Esophagus (tissue), 2 donors: ENCODE results near the gene TTF1. TPM values are rescaled to one million over a fixed set of nuclear protein-coding genes. Genes with fewer than 3 reads are reported as not detected.

ENCODE experiments used
- H3K27ac ChIP-seq, 2 donors: one replicate each; pipeline ENCODE4 v1.5.1; 2013; ENCODE audit warnings: low read depth in 2 of 2, mild to moderate bottlenecking in 2 of 2, inconsistent platforms in 1 of 2, low read length in 1 of 2, moderate library complexity in 1 of 2
- H3K27me3 ChIP-seq, 2 donors: one replicate each; pipeline ENCODE4 v1.6.1; 2013; ENCODE audit warnings: low read length in 2 of 2, control low read depth in 1 of 2, mild to moderate bottlenecking in 1 of 2; ENCODE audit not compliant: insufficient read depth in 2 of 2, control insufficient read depth in 1 of 2
- H3K36me3 ChIP-seq, 2 donors: one replicate each; pipeline ENCODE4 v1.6.1; 2013; ENCODE audit warnings: low read length in 1 of 2; ENCODE audit not compliant: control insufficient read depth in 2 of 2, insufficient read depth in 2 of 2
- H3K4me1 ChIP-seq, 2 donors: one replicate each; pipeline ENCODE4 v1.6.1; 2013; ENCODE audit warnings: low read length in 1 of 2; ENCODE audit not compliant: control insufficient read depth in 2 of 2, insufficient read depth in 2 of 2
- H3K4me3 ChIP-seq, 2 donors: one replicate each; pipeline ENCODE4 v1.5.1; 2013; ENCODE audit warnings: low read length in 2 of 2, mild to moderate bottlenecking in 2 of 2, low read depth in 1 of 2, moderate library complexity in 1 of 2
- H3K9me3 ChIP-seq, 2 donors: one replicate each; pipeline ENCODE4 v1.6.1; 2013; ENCODE audit warnings: mild to moderate bottlenecking in 2 of 2, low read depth in 1 of 2, low read length in 1 of 2, moderate library complexity in 1 of 2; ENCODE audit not compliant: control insufficient read depth in 2 of 2, insufficient read depth in 1 of 2
- WGBS, 2 donors: extraction: QIAGEN DNeasy Blood & Tissue Kit; methylation state at CpG; one replicate each; pipeline ENCODE4 v1.1.7; 2013; 5-methylcytosine and 5-hydroxymethylcytosine counted together
- polyA plus RNA-seq, 2 donors: library from polyadenylated mRNA; stranded (reverse); fragments of 200-250 nt; gene quantifications; one replicate each; pipeline ENCODE4 v1.2.3, GENCODE V29; 2013
- donor health status: healthy with polysubstance abuse.
- donor health status: Bipolar disorder and iron deficiency.

Gene TTF1, protein sequence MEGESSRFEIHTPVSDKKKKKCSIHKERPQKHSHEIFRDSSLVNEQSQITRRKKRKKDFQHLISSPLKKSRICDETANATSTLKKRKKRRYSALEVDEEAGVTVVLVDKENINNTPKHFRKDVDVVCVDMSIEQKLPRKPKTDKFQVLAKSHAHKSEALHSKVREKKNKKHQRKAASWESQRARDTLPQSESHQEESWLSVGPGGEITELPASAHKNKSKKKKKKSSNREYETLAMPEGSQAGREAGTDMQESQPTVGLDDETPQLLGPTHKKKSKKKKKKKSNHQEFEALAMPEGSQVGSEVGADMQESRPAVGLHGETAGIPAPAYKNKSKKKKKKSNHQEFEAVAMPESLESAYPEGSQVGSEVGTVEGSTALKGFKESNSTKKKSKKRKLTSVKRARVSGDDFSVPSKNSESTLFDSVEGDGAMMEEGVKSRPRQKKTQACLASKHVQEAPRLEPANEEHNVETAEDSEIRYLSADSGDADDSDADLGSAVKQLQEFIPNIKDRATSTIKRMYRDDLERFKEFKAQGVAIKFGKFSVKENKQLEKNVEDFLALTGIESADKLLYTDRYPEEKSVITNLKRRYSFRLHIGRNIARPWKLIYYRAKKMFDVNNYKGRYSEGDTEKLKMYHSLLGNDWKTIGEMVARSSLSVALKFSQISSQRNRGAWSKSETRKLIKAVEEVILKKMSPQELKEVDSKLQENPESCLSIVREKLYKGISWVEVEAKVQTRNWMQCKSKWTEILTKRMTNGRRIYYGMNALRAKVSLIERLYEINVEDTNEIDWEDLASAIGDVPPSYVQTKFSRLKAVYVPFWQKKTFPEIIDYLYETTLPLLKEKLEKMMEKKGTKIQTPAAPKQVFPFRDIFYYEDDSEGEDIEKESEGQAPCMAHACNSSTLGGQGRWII
- 10 to 100 TPM in 1 of 2 donors, 1 to 10 TPM in 1; 9.2 to 11.1 TPM for polyA plus RNA-seq

DNA sequence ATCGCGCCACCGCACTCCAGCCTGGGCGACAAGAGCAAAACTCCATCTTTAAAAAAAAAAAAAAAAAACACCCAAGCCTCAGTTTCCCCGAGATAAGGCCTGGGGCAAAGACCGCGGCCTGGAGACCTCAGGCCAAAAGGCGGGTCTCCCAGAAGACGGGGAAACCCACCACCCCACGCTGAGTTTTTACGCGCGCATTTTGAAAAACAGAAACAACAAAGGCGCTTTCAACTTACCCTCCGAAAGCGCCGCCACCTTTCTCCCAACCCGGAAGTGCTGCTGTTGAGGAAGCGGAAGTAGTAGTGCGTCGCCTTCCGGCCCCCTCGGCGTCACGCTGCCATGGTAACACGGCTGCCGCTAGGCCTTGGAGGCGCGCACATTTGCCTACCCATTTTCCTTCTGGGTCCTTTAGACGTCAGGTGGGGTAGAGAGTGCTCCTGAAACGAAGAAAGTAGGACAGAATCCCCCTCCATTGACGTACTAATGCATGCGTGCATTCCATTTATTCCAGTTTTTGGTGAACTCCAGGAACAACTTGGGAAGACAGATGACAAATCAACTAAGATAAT, at the start of gene TTF1:
TSS of gene TTF1 (minus strand) at position 287 of the 569 bp plus-strand sequence. CDS start 4,019 bp downstream, outside the sequence.
- peaks cover 0 to 4% of the 10 kb centered on the region in 2 donors for H3K36me3 ChIP-seq
- 1 to 2% methylated on average over 32 to 33 of the region's 33 CpGs for WGBS, 2 donors
- no peaks in the 10 kb centered on the region for H3K27me3 ChIP-seq
- H3K9me3 ChIP-seq = no peaks in the 10 kb centered on the region
- peak within 1 kb of the TSS; percentile 63 to 78 for H3K4me3 ChIP-seq
- H3K27ac ChIP-seq = no peak within 1 kb of the TSS
- peaks cover 6 to 15% of the 10 kb centered on the region in 2 donors for H3K4me1 ChIP-seq

DNA sequence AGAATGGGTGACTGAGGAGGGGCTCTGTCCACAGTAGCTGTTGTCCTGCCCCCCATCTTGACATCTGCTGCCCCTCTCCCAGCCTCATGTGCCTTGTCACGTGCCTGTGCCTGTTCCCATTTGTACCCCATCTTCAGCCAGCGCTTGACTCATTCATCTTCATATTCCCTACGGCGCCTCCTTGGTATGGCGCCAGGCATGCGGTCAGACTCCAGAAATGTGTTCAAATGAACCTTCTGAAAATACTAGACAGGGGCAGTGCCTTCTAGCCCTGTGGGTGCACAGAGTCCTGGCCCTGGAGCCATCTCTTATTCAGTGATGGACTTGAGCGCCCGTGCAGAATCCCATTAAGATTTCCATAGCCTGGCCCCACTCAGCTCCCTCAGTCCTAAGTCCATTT, 49.6 kb upstream of the TTF1 start:
- H3K36me3 ChIP-seq = no peaks in the 10 kb centered on the region
- H3K27ac ChIP-seq = no peak overlapping the region
- H3K27me3 ChIP-seq = peaks cover 0 to 6% of the 10 kb centered on the region in 2 donors
- WGBS, 2 donors = 60 to 76% methylated on average over 8 of the region's 8 CpGs
- no peak overlapping the region for H3K4me3 ChIP-seq
- H3K9me3 ChIP-seq = no peaks in the 10 kb centered on the region
- no peaks in the 10 kb centered on the region for H3K4me1 ChIP-seq

GRCh38 chr9:132451276-132451675, 44.6 kb upstream of the TTF1 start:
- 75 to 77% methylated on average over 7 to 10 of the region's 10 CpGs for WGBS, 2 donors
- no peaks in the 10 kb centered on the region for H3K27me3 ChIP-seq
- no peak overlapping the region for H3K27ac ChIP-seq
- H3K4me3 ChIP-seq = no peak overlapping the region
- no peaks in the 10 kb centered on the region for H3K36me3 ChIP-seq
- no peaks in the 10 kb centered on the region for H3K4me1 ChIP-seq
- no peaks in the 10 kb centered on the region for H3K9me3 ChIP-seq

DNA sequence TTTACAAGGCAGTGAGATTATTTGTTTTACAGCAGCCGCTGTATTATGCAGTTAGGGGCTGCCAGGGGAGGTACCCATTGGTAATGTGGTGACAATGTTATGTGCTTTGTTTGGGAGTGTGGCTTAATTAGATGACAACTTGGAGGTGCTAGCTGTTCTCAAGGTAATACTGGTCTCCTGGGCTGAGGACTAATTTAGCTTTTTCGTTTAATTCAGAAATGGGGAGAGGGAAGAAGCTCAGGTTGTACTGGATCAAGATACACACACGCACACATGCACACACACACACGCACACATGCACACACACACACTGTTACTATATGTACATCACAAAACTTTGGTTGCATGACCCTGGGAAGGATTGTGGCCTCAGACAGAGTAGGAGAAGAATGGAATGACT, 41.3 kb upstream of the TTF1 start:
- Histone ChIP-seq H3K9me3 (no peaks in the 10 kb centered on the region), H3K36me3 (no peaks in the 10 kb centered on the region), H3K27ac (no peak overlapping the region), H3K27me3 (no peaks in the 10 kb centered on the region), H3K4me1 (no peaks in the 10 kb centered on the region), H3K4me3 (no peak overlapping the region)
- 87 to 88% methylated on average over 4 of the region's 4 CpGs for WGBS, 2 donors

- Histone ChIP-seq H3K4me3 (no peak overlapping the region), H3K27ac (no peak overlapping the region), H3K9me3 (no peaks in the 10 kb centered on the region), H3K4me1 (no peaks in the 10 kb centered on the region), H3K27me3 (no peaks in the 10 kb centered on the region), H3K36me3 (no peaks in the 10 kb centered on the region)
- 61 to 64% methylated on average over 20 of the region's 20 CpGs for WGBS, 2 donors
Observed at GRCh38 chr9:132447346-132447745, 40.7 kb upstream of the TTF1 start.

- 88 to 95% methylated on average over 3 of the region's 3 CpGs for WGBS, 2 donors
- Histone ChIP-seq H3K4me3 (no peak overlapping the region), H3K27me3 (peaks cover 0 to 3% of the 10 kb centered on the region in 2 donors), H3K36me3 (no peaks in the 10 kb centered on the region), H3K9me3 (no peaks in the 10 kb centered on the region), H3K27ac (no peak overlapping the region), H3K4me1 (no peaks in the 10 kb centered on the region)
Observed at GRCh38 chr9:132446887-132447286, 40.2 kb upstream of the TTF1 start.

GRCh38 chr9:132443951-132444607, 37.4 kb upstream of the TTF1 start:
- no peak overlapping the region for H3K27ac ChIP-seq
- no peaks in the 10 kb centered on the region for H3K9me3 ChIP-seq
- 54 to 58% methylated on average over 10 of the region's 10 CpGs for WGBS, 2 donors
- H3K4me1 ChIP-seq = no peaks in the 10 kb centered on the region
- peaks cover 0 to 8% of the 10 kb centered on the region in 2 donors for H3K27me3 ChIP-seq
- H3K4me3 ChIP-seq = no peak overlapping the region
- H3K36me3 ChIP-seq = no peaks in the 10 kb centered on the region

DNA sequence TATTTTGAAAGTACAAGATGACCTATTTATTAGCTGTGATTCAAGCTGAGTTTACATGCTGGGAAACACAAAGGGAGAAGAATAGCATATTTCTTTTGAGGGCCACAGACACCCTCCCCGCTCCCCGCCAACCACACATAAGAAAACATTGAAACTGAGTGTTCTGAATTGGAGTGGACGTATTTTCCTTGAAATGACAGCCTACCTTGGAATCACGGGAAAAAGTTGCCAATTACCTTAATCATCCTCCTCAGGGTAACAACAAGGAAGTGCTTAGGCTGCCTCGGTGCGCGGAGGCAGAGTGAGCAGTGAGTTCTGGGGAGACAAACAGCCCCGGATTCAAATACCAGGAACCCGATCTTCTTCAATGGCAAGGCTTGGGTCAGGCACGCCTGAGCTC, 34.8 kb upstream of the TTF1 start:
- Histone ChIP-seq H3K36me3 (no peaks in the 10 kb centered on the region), H3K4me3 (no peak overlapping the region), H3K27ac (no peak overlapping the region), H3K27me3 (peaks cover 0 to 8% of the 10 kb centered on the region in 2 donors), H3K9me3 (no peaks in the 10 kb centered on the region), H3K4me1 (no peaks in the 10 kb centered on the region)
- WGBS, 2 donors = 45 to 46% methylated on average over 10 of the region's 10 CpGs

DNA sequence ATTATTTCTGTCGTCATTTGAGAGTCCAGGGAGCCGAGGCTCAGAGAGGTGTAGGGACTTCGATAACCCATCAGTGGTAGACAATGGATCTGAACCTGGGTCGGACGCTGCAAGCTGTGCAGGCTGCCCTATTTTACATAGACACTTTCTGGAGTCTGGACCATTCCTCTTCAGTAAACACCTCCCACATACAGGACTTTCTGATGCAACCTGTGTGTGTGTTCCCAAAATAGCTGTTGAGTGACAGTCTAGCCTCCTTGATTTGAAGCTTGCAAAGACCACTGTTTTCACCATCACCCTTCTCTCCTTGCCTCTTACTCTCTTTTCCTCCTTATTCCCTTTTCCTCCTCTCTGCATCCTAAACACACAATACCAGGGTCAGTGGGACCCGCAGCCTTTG, 34.1 kb upstream of the TTF1 start:
- H3K9me3 ChIP-seq = no peaks in the 10 kb centered on the region
- WGBS, 2 donors = 70 to 74% methylated on average over 6 of the region's 6 CpGs
- no peak overlapping the region for H3K4me3 ChIP-seq
- peaks cover 0 to 8% of the 10 kb centered on the region in 2 donors for H3K27me3 ChIP-seq
- H3K36me3 ChIP-seq = no peaks in the 10 kb centered on the region
- no peak overlapping the region for H3K27ac ChIP-seq
- H3K4me1 ChIP-seq = no peaks in the 10 kb centered on the region
